ENCODE measurements around the gene KNTC1.

KNTC1 gene

DNA sequence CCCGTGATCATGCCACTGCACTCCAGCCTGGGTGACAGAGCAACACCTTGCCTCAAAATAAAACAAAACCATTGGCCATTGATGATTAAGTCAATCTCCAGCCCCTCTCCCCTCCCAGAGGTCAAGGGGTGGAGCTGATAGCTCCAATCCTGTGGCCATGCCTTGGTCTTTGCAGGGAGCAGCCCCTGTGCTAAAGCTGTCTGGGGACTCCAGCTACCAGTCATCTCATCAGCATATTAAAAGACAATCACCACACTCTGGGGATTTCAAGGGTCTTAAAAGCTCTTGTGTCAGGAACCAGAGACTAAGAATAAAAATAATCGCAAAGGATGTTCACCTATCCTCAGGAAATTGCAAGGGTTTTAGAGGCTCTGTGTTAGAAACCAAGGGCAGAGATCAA is 145.5 kb downstream of the KNTC1 start:
- no peak for FAIRE-seq
- TF ChIP-seq, protein P1, sequence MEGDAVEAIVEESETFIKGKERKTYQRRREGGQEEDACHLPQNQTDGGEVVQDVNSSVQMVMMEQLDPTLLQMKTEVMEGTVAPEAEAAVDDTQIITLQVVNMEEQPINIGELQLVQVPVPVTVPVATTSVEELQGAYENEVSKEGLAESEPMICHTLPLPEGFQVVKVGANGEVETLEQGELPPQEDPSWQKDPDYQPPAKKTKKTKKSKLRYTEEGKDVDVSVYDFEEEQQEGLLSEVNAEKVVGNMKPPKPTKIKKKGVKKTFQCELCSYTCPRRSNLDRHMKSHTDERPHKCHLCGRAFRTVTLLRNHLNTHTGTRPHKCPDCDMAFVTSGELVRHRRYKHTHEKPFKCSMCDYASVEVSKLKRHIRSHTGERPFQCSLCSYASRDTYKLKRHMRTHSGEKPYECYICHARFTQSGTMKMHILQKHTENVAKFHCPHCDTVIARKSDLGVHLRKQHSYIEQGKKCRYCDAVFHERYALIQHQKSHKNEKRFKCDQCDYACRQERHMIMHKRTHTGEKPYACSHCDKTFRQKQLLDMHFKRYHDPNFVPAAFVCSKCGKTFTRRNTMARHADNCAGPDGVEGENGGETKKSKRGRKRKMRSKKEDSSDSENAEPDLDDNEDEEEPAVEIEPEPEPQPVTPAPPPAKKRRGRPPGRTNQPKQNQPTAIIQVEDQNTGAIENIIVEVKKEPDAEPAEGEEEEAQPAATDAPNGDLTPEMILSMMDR (IDR thresholded peaks at IDR 0.05; ENCODE audit: insufficient read depth, missing control alignments): no peak

More for the DNA sequence above, 145.5 kb downstream of the KNTC1 start:
- no peak for DNase-seq (ENCODE audit: insufficient read length, low spot score)
